Neuronal stem cell (in vitro differentiated cells): ENCODE measurements around the gene SP6.
A peak's percentile ranks its signal among the peaks of the same experiment; 100 is the strongest.

ENCODE experiments used
- DNase-seq: peaks from one replicate; pipeline ENCODE4 v3.0.0-alpha.2; 2013; ENCODE audit warnings: low spot score
- H2AFZ ChIP-seq: one replicate; pipeline ENCODE4 v1.6.1; 2013; ENCODE audit warnings: mild to moderate bottlenecking, low read length, inconsistent platforms
- H2AK5ac ChIP-seq: 2 replicates; pipeline ENCODE4 v1.6.1; 2013; ENCODE audit warnings: low read depth, mild to moderate bottlenecking, inconsistent platforms, low read length, moderate library complexity, mixed read lengths
- H2BK120ac ChIP-seq: 2 replicates; pipeline ENCODE4 v1.6.1; 2013; ENCODE audit warnings: low read depth, mild to moderate bottlenecking, inconsistent platforms, low read length, moderate library complexity, mixed read lengths
- H2BK12ac ChIP-seq: one replicate; pipeline ENCODE4 v1.6.1; 2013; ENCODE audit warnings: low read length, inconsistent platforms
- H2BK15ac ChIP-seq: 2 replicates; pipeline ENCODE4 v1.6.1; 2013; ENCODE audit warnings: mild to moderate bottlenecking, low read length, inconsistent platforms, mixed read lengths
- H2BK5ac ChIP-seq: one replicate; pipeline ENCODE4 v1.6.1; 2013; ENCODE audit warnings: inconsistent platforms, mild to moderate bottlenecking, low read length, moderate library complexity
- H3K14ac ChIP-seq: one replicate; pipeline ENCODE4 v1.6.1; 2013; ENCODE audit warnings: low read length, inconsistent platforms
- H3K18ac ChIP-seq: 2 replicates; pipeline ENCODE4 v1.6.1; 2013; ENCODE audit warnings: low read length, inconsistent platforms
- H3K23ac ChIP-seq: 2 replicates; pipeline ENCODE4 v1.6.1; 2013; ENCODE audit warnings: low read depth, mild to moderate bottlenecking, mixed read lengths, low read length, inconsistent platforms; ENCODE audit not compliant: poor library complexity
- H3K27ac ChIP-seq: replicated peaks from 3 replicates; pipeline ENCODE4 v1.5.1; 2013; ENCODE audit warnings: low read length, inconsistent platforms
- H3K27me3 ChIP-seq, 3 experiments: 2 replicates each; pipeline ENCODE4 v1.6.1; 2013; ENCODE audit warnings: low read length in 3 of 3, mild to moderate bottlenecking in 2 of 3, inconsistent platforms in 1 of 3, low read depth in 1 of 3, mixed read lengths in 1 of 3, moderate library complexity in 1 of 3; ENCODE audit not compliant: control insufficient read depth in 3 of 3, insufficient read depth in 3 of 3
- H3K36me3 ChIP-seq, 2 donors: replicated peaks in 1 of 2; 2 replicates each; pipeline ENCODE4 v1.6.1; 2013; ENCODE audit warnings: low read length in 2 of 2; ENCODE audit not compliant: control insufficient read depth in 2 of 2, insufficient read depth in 2 of 2
- H3K4ac ChIP-seq: 2 replicates; pipeline ENCODE4 v1.6.1; 2013; ENCODE audit warnings: inconsistent platforms, mild to moderate bottlenecking, low read length, moderate library complexity
- H3K4me1 ChIP-seq, 2 donors: 1 replicate in 1 of 2; 2 replicates in 1 of 2; pipeline ENCODE4 v1.6.1; 2013; ENCODE audit warnings: low read length in 2 of 2, low read depth in 1 of 2; ENCODE audit not compliant: control insufficient read depth in 2 of 2, insufficient read depth in 1 of 2
- H3K4me2 ChIP-seq: one replicate; pipeline ENCODE4 v1.6.1; 2013; ENCODE audit warnings: mild to moderate bottlenecking, low read length, inconsistent platforms; ENCODE audit not compliant: insufficient read depth, poor library complexity, severe bottlenecking
- H3K4me3 ChIP-seq, 2 donors: 2 replicates each; pipeline ENCODE4 v1.5.1; 2013; ENCODE audit warnings: low read length in 2 of 2, mild to moderate bottlenecking in 2 of 2, inconsistent platforms in 1 of 2, moderate library complexity in 1 of 2
- H3K79me1 ChIP-seq: one replicate; pipeline ENCODE4 v1.6.1; 2013; ENCODE audit warnings: low read depth, mild to moderate bottlenecking, inconsistent platforms, low read length, moderate library complexity
- H3K9ac ChIP-seq: one replicate; pipeline ENCODE4 v1.6.1; 2013; ENCODE audit warnings: mild to moderate bottlenecking, low read depth, low read length, inconsistent platforms; ENCODE audit not compliant: poor library complexity
- H3K9me3 ChIP-seq, 2 donors: replicated peaks in 1 of 2; 2 replicates each; pipeline versions ENCODE3 to v1.6.1; 2013; ENCODE audit warnings: low read length in 2 of 2, mild to moderate bottlenecking in 2 of 2, inconsistent platforms in 1 of 2, low read depth in 1 of 2, mixed read lengths in 1 of 2, moderate library complexity in 1 of 2; ENCODE audit not compliant: control insufficient read depth in 2 of 2, insufficient read depth in 1 of 2
- H4K8ac ChIP-seq: one replicate; pipeline ENCODE4 v1.6.1; 2013; ENCODE audit warnings: low read depth, mild to moderate bottlenecking, inconsistent platforms, low read length, moderate library complexity
- H4K91ac ChIP-seq: one replicate; pipeline ENCODE4 v1.6.1; 2013; ENCODE audit warnings: low read length, low read depth, mild to moderate bottlenecking, inconsistent platforms; ENCODE audit not compliant: poor library complexity
- WGBS, 2 donors: extraction: QIAGEN DNeasy Blood & Tissue Kit; methylation state at CpG; one replicate each; pipeline ENCODE4 v1.1.7; 2013; ENCODE audit warnings: missing lambda C conversion rate in 2 of 2, mixed read lengths in 1 of 2; ENCODE audit not compliant: insufficient read length in 2 of 2, insufficient replicate concordance in 1 of 2; ENCODE audit errors: extremely low coverage in 2 of 2; 5-methylcytosine and 5-hydroxymethylcytosine counted together

Gene SP6

GRCh38 chr17:47808036-47808829 lies 42.7 kb downstream of the SP6 start:
- H2BK5ac ChIP-seq, result no peak overlapping the region
- H2AFZ ChIP-seq, result no peak overlapping the region
- no peak overlapping the region for H3K4ac ChIP-seq
- no CpG with 5 or more reads among the region's 20 CpGs for WGBS, 2 donors
- peak overlapping the region; percentile 44 for H3K9ac ChIP-seq
- H3K18ac ChIP-seq, result no peak overlapping the region
- H3K27me3 ChIP-seq, result peaks cover 0 to 8% (median 2%) of the 10 kb centered on the region in 3 experiments
- H2BK12ac ChIP-seq, result no peak overlapping the region
- no peak overlapping the region for H3K27ac ChIP-seq
- H4K8ac ChIP-seq, result peak overlapping the region; percentile 43
- H3K79me1 ChIP-seq, result no peaks in the 10 kb centered on the region
- peaks cover 12 to 23% of the 10 kb centered on the region in 2 donors for H3K36me3 ChIP-seq
- no peak overlapping the region for H3K4me2 ChIP-seq
- no peak overlapping the region for H2BK120ac ChIP-seq
- H3K23ac ChIP-seq, result no peak overlapping the region
- H2AK5ac ChIP-seq, result no peak overlapping the region
- H3K4me1 ChIP-seq, result no peaks in the 10 kb centered on the region
- no peak overlapping the region for H4K91ac ChIP-seq
- no peak overlapping the region for H2BK15ac ChIP-seq
- H3K4me3 ChIP-seq, result no peak overlapping the region
- DNase-seq, result no peak
- no peaks in the 10 kb centered on the region for H3K9me3 ChIP-seq
- peak overlapping the region; percentile 38 for H3K14ac ChIP-seq

DNA sequence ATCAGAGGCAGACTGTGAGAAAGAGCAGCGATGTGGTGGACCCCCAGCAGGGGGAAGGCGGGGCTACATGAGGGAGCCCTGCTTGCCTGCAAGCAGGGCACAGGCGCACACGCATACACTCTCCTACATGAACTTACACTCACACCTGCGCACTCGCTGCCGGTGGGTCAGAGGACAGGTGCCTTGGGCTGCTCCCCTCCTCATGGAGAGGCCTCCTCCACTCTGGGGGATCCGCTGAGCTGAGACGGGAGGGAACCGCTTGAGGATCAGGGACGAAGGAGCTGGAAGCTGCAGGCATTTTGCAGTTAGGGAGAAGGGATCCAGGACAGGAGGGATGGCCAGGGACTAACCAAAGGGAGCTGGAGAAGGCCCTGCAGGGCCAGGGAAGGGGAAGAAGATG lies 43.5 kb downstream of the SP6 start:
- no peak overlapping the region for H4K91ac ChIP-seq
- no peaks in the 10 kb centered on the region for H3K9me3 ChIP-seq
- H3K4me2 ChIP-seq, result no peak overlapping the region
- H3K27me3 ChIP-seq, result peaks cover 0 to 14% (median 2%) of the 10 kb centered on the region in 3 experiments
- no peak overlapping the region for H2BK120ac ChIP-seq
- DNase-seq, result no peak
- no CpG with 5 or more reads among the region's 11 CpGs for WGBS, 2 donors
- H3K4ac ChIP-seq, result no peak overlapping the region
- no peak overlapping the region for H2BK12ac ChIP-seq
- no peak overlapping the region for H3K27ac ChIP-seq
- H3K4me3 ChIP-seq, result no peak overlapping the region
- H3K36me3 ChIP-seq, result peaks cover 12 to 23% of the 10 kb centered on the region in 2 donors
- no peak overlapping the region for H4K8ac ChIP-seq
- no peak overlapping the region for H2BK15ac ChIP-seq
- H3K18ac ChIP-seq, result no peak overlapping the region
- H3K9ac ChIP-seq, result no peak overlapping the region
- no peaks in the 10 kb centered on the region for H3K4me1 ChIP-seq
- H2AK5ac ChIP-seq, result no peak overlapping the region
- no peak overlapping the region for H3K14ac ChIP-seq
- no peak overlapping the region for H3K23ac ChIP-seq
- no peak overlapping the region for H2BK5ac ChIP-seq
- H2AFZ ChIP-seq, result no peak overlapping the region
- H3K79me1 ChIP-seq, result no peaks in the 10 kb centered on the region

DNA sequence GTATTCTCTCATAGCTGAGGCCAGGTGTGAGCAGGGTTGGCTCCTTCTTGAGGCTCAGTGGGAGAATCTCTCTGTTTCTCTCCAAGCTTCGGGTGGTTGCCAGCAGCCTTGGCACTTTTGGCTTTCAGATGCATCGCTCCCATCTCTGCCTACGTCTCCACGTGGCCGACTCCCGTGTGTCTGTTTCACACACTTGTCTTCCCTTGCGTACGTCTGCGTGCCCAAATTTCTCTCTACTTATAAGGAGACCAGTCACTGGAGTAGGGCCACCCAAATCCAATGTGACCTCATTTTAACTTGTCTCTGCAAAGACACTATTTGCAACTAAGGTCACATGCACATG lies 44.1 kb downstream of the SP6 start:
- DNase-seq, result no peak
- Histone ChIP-seq H3K4ac (no peak overlapping the region), H3K4me1 (no peaks in the 10 kb centered on the region), H2BK120ac (no peak overlapping the region), H4K91ac (no peak overlapping the region), H3K4me2 (no peak overlapping the region), H2BK12ac (no peak overlapping the region), H3K9me3 (no peaks in the 10 kb centered on the region), H4K8ac (no peak overlapping the region), H3K79me1 (no peaks in the 10 kb centered on the region), H2BK15ac (no peak overlapping the region), H3K27me3 (peaks cover 0 to 19% (median 2%) of the 10 kb centered on the region in 3 experiments), H2AFZ (no peak overlapping the region), H3K27ac (no peak overlapping the region), H3K36me3 (peaks cover 12 to 23% of the 10 kb centered on the region in 2 donors), H3K23ac (no peak overlapping the region), H3K4me3 (no peak overlapping the region), H3K9ac (no peak overlapping the region), H3K18ac (no peak overlapping the region), H2BK5ac (no peak overlapping the region), H3K14ac (no peak overlapping the region), H2AK5ac (no peak overlapping the region)
- WGBS, 2 donors, result no CpG with 5 or more reads among the region's 9 CpGs

DNA sequence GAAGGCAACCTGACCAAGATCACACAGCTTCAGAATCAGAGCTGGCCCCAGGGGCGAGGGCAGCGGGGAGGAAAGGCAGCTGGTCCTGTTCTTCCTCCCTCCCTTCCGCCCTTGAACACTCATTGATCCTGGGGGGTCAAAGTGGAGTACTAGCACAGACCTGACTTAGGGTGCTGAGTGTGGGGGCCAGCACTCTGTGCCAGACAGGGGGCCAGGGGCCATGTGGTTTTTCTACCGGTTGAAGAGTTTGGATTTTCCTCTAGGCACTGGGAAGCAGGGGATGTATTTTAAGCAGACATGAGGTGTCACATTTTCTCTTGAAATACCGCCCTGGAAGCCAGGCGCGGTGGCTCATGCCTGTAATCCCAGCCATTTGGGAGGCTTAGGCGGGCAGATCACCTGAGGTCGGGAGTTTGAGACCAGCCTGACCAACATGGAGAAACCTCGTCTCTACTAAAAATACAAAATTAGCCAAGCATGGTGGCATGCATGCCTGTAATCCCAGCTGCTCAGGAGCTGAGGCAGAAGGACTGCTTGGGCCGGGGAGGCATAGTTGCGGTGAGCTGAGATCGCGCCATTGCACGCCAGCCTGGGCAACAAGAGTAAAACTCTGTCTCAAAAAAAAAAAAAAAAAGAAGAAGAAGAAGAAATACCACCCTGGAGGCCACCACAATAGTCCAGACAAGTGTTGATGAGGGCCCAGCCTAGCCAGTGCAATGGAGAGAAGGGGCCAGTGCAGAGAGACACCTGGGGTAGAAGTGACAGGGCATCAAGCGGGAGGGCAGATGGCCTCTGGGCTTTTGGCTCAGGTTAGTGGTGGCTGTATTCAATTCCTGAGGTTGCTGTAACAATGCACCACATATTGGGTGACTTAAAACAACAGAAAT lies 44.7 kb downstream of the SP6 start:
- Histone ChIP-seq H3K27ac (no peak overlapping the region), H3K27me3 (peaks cover 0 to 24% (median 5%) of the 10 kb centered on the region in 3 experiments)

More for the DNA sequence above, 44.7 kb downstream of the SP6 start:
- Histone ChIP-seq H2BK12ac (no peak overlapping the region), H3K9ac (no peak overlapping the region), H4K8ac (no peak overlapping the region), H3K4ac (no peak overlapping the region), H2BK5ac (no peak overlapping the region), H3K14ac (no peak overlapping the region), H3K4me3 (no peak overlapping the region), H4K91ac (no peak overlapping the region), H2BK120ac (no peak overlapping the region), H3K9me3 (no peaks in the 10 kb centered on the region), H3K4me1 (no peaks in the 10 kb centered on the region), H3K79me1 (no peaks in the 10 kb centered on the region), H2BK15ac (no peak overlapping the region), H3K36me3 (peaks cover 12 to 23% of the 10 kb centered on the region in 2 donors), H3K23ac (no peak overlapping the region), H3K18ac (no peak overlapping the region), H2AK5ac (no peak overlapping the region), H2AFZ (no peak overlapping the region), H3K4me2 (no peak overlapping the region)
- no peak for DNase-seq
- WGBS, 2 donors, result no CpG with 5 or more reads among the region's 16 CpGs
